Effector memory CD8-positive, alpha-beta T cell (primary cell): Measurements from ENCODE around the gene POLK.
"Not testable (repeated sequence)": the region's sequence is repeated elsewhere in the genome, so short reads cannot be mapped to it uniquely, and the experiment has no call there.

Experiments used
- ATAC-seq: fragments of 150-1000 bp; cut with Tn5 transposase; replicated peaks from 2 replicates; pipeline ENCODE4 v1.10.0; 2021; ENCODE audit warnings: mild to moderate bottlenecking, moderate library complexity
- DNase-seq, 3 experiments: peaks; one replicate each; pipeline ENCODE4 v3.0.0; 2021
- H3K27ac Mint-ChIP-seq, 2 donors: one replicate each; pipeline ENCODE4 v1.8.0; 2022; ENCODE audit warnings: mild to moderate bottlenecking in 2 of 2, mixed read lengths in 2 of 2, moderate library complexity in 2 of 2
- H3K27me3 Mint-ChIP-seq, 2 donors: one replicate each; pipeline ENCODE4 v1.8.0; 2022; ENCODE audit warnings: mixed read lengths in 2 of 2
- H3K36me3 Mint-ChIP-seq: one replicate; pipeline ENCODE4 v1.8.0; 2022; ENCODE audit warnings: mild to moderate bottlenecking, moderate library complexity, mixed read lengths; ENCODE audit not compliant: insufficient read depth
- H3K4me1 Mint-ChIP-seq, 2 donors: one replicate each; pipeline ENCODE4 v1.8.0; 2022; ENCODE audit warnings: low read depth in 2 of 2, mixed read lengths in 2 of 2
- H3K4me3 Mint-ChIP-seq, 2 donors: one replicate each; pipeline ENCODE4 v1.8.0; 2022; ENCODE audit warnings: mild to moderate bottlenecking in 2 of 2, mixed read lengths in 2 of 2, moderate library complexity in 2 of 2
- H3K9me3 Mint-ChIP-seq, 2 donors: one replicate each; pipeline ENCODE4 v1.8.0; 2022; ENCODE audit warnings: mixed read lengths in 2 of 2

The POLK gene

DNA sequence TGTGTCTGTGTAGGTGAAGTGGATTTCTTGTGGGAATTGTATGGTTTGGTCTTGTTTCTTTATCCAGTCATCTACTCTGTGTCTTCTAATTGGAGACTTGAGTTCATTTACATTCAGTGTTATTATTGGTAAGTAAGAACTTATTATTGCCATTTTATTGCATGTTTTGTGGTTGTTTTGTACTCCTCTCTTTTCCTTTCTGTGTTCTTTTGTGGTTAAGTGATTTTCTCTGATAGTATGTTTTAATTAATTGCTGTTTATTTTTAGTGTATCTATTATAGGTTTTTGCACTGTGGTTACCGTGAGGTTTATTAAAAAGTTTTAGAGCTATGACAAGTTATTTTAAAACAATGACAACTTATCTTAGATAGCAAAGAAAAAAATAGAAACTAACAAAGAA is 8.1 kb downstream of the POLK start:
- ATAC-seq, result no peak
- H3K27ac Mint-ChIP-seq, result peak overlapping the region in 1 of 2 donors; percentile 9
- DNase-seq, result no peak
- H3K9me3 Mint-ChIP-seq, result no peaks in the 10 kb centered on the region
- H3K4me3 Mint-ChIP-seq, result no peak overlapping the region
- peaks cover 5% of the 10 kb centered on the region for H3K36me3 Mint-ChIP-seq
- peaks cover 22 to 43% of the 10 kb centered on the region in 2 donors for H3K4me1 Mint-ChIP-seq
- no peaks in the 10 kb centered on the region for H3K27me3 Mint-ChIP-seq

DNA sequence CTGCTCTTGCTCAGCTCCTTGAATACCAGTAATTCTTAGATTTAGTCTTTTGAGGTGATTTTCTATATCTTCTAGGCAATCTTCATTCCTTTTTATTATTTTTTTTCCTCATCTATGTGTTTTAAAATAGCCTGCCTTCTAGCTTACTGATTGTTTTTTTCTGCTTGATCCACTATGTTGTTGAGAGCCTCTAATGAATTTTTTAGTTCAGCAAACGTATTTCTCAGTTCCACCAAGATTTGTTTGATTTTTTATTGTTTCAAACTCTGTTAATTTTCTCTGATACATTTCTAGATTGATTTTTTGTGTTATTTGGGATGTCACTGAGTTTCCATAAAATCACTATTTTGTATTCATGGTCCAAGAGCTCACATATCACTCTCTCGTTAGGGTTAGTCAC is 9.5 kb downstream of the POLK start:
- ATAC-seq (no peak), DNase-seq (no peak)
- no peak overlapping the region for H3K4me3 Mint-ChIP-seq
- no peak overlapping the region for H3K27ac Mint-ChIP-seq
- no peaks in the 10 kb centered on the region for H3K27me3 Mint-ChIP-seq
- H3K4me1 Mint-ChIP-seq, result peaks cover 23 to 41% of the 10 kb centered on the region in 2 donors
- peaks cover 5% of the 10 kb centered on the region for H3K36me3 Mint-ChIP-seq
- no peaks in the 10 kb centered on the region for H3K9me3 Mint-ChIP-seq

DNA sequence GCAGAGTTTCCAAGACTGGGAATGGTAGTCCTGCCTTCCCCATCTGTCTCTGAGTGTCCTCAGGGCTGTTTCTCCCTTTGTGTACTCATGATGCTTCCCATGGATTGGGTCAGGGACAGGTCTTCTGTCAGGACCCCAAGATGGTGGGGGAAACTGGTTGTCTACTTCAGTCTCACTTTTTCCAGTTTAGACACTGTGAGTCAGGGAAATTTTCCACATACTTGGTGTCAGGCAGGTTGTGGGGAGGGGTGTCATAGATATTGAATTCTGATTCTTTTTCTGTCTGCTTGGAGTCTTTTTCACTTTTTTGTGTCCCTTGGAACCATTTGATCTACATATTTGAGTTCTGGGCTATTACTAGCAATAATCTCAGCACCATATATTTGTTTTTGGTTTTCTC is 10.3 kb downstream of the POLK start:
- ATAC-seq, result no peak
- Mint-ChIP-seq H3K4me1 (peaks cover 23 to 41% of the 10 kb centered on the region in 2 donors), H3K4me3 (no peak overlapping the region), H3K9me3 (no peaks in the 10 kb centered on the region), H3K36me3 (peaks cover 10% of the 10 kb centered on the region), H3K27ac (no peak overlapping the region), H3K27me3 (no peaks in the 10 kb centered on the region)
- no peak for DNase-seq

DNA sequence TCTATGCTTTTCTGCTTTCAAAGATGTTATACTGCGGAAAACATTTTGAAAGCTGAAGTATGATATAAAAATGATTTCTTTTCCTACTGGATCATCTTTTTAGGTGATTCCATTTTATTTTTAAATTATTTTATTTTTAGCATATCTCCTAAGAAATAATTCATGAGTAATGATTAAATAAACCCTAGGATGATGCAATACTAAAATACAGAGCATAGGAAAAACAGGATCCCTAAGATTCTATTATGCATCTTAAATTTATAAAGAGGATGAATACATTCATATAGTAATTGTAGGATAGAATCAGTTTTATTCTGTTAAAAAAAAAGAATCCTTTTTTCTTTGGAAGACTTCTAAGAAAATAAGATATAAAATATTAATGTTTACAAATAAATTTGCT is 10.9 kb downstream of the POLK start:
- Mint-ChIP-seq H3K27ac (no peak overlapping the region), H3K27me3 (no peaks in the 10 kb centered on the region), H3K9me3 (no peaks in the 10 kb centered on the region), H3K36me3 (peaks cover 10% of the 10 kb centered on the region), H3K4me3 (no peak overlapping the region), H3K4me1 (peaks cover 21 to 39% of the 10 kb centered on the region in 2 donors)
- ATAC-seq (no peak), DNase-seq (no peak)

DNA sequence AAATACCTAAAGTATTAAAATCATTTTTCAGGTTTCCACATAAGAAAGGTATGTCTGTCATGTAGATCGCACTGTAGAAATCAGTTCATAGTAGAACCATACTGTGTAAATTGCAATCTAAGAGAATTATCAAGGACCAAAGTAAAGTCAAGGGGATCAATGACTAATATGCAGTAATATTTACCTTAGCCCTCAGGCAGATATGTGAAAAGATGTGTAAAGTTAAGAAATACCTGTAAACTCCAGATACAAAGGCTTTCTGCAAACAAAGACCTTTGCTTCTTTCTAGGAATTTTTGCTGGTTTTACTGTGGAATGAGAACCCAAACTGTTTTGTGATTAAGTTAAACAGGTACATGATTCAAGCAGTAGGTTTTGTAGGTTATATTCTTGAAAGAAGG is 11.6 kb downstream of the POLK start:
- Mint-ChIP-seq H3K9me3 (no peaks in the 10 kb centered on the region), H3K4me3 (no peak overlapping the region), H3K4me1 (peaks cover 16 to 32% of the 10 kb centered on the region in 2 donors), H3K27ac (no peak overlapping the region), H3K27me3 (no peaks in the 10 kb centered on the region), H3K36me3 (peaks cover 10% of the 10 kb centered on the region)
- DNase-seq (no peak), ATAC-seq (no peak)

DNA sequence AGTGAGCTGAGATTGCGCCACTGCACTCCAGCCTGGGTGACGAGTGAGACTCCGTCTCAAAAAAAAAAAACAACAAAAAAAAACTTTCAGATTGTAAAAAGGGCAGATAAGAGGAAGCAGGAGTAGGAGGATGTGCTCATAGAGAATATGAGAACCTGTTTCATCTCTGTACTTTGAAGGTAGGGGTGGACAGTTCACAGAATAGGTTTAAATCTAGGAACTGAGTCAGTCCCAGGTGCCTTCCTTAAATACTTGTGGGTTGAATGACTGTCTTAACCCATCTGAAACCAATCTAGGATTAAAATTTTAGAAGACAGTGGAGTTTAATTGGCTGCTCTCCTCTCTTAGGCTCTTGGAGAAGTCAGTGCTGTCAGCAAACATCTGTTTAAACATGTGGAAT is 12.4 kb downstream of the POLK start:
- H3K27ac Mint-ChIP-seq, result no peak overlapping the region
- ATAC-seq (no peak), DNase-seq (no peak)
- peaks cover 14 to 29% of the 10 kb centered on the region in 2 donors for H3K4me1 Mint-ChIP-seq
- peaks cover 10% of the 10 kb centered on the region for H3K36me3 Mint-ChIP-seq
- no peaks in the 10 kb centered on the region for H3K9me3 Mint-ChIP-seq
- H3K4me3 Mint-ChIP-seq, result no peak overlapping the region
- H3K27me3 Mint-ChIP-seq, result no peaks in the 10 kb centered on the region

DNA sequence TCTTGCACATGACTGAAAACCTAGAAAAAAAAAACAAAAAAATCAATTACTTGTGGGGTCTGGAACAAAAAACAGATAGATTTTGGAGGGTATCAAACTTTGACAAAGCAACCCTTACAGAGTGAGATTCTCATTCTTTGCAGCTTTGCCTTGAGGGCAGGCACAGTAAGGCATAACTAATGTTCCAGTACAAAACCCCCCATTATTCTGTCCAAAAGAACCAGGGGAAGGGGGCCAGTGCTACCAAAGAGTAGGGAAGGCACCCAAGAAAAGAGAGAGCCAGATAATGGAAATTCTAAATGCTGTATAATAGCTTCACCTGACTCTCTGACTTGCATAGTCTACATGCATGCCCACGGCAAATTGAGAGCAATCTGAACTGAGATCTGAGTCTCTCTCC is 12.9 kb downstream of the POLK start:
- no peak for DNase-seq
- no peak overlapping the region for H3K4me3 Mint-ChIP-seq
- H3K27ac Mint-ChIP-seq, result no peak overlapping the region
- ATAC-seq, result no peak
- no peaks in the 10 kb centered on the region for H3K9me3 Mint-ChIP-seq
- H3K36me3 Mint-ChIP-seq, result peaks cover 10% of the 10 kb centered on the region
- H3K4me1 Mint-ChIP-seq, result peaks cover 12 to 26% of the 10 kb centered on the region in 2 donors
- no peaks in the 10 kb centered on the region for H3K27me3 Mint-ChIP-seq

DNA sequence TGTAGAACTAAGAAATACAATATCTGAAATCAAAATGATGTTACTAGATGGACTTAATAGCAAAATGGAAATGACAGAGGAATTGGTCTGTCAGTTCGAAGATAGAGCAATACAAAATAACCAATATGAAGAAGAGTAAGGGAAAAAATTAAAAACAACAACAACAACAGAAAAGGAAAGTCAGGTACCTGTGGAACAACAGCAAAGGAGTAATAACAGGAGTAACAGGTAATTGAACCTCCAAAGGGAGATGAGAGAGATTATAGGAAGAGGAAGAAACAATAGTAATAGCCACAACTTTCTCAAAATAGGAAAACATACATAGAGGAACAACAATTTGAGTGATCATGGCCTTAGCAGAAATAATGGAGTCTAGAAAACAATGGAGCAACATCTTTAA is 13.7 kb downstream of the POLK start:
- Mint-ChIP-seq H3K27ac (no peak overlapping the region), H3K4me1 (peaks cover 11 to 19% of the 10 kb centered on the region in 2 donors), H3K9me3 (no peaks in the 10 kb centered on the region), H3K27me3 (no peaks in the 10 kb centered on the region), H3K36me3 (peaks cover 5% of the 10 kb centered on the region), H3K4me3 (no peak overlapping the region)
- DNase-seq (no peak), ATAC-seq (no peak)

DNA sequence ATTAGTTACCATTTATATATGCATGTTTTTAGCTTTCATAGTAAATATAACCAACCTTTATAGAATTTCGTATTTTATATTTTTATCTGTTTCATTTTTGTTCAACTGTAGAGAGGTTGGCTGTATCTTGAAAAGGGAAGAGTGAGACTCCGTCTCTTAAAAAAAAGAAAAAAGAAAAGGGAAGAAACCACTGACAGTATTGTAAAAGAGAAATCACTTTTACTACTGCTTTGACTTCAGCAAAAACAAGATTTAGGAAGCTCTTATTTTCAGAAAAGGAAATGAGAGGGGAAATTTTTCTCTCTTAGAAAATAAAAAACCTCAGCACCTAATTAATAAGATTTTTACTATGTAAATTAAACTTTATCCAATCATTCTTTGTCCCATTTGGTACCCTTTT is 14.4 kb downstream of the POLK start:
- Mint-ChIP-seq H3K4me3 (no peak overlapping the region), H3K27ac (no peak overlapping the region), H3K36me3 (peaks cover 5% of the 10 kb centered on the region), H3K9me3 (no peaks in the 10 kb centered on the region), H3K4me1 (peaks cover 11 to 19% of the 10 kb centered on the region in 2 donors), H3K27me3 (no peaks in the 10 kb centered on the region)
- ATAC-seq (no peak), DNase-seq (no peak)

DNA sequence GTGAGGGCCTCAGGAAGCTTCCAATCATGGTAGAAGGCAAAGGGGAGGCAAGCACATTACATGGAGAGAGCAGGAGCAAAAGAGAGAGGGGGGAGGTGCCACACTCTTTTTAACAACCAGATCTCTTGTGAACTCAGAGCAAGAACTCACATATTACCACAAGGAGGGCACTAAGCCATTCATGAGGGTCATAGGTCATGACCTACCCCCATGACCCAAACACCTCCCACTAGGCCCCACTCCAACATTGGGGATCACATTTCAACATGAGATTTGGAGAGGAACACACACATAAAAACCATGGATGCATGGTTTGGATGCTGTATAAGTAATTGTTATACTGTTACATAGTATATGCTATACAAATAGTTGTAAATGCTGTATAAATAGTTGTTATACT is 17.5 kb downstream of the POLK start:
- peaks cover 9 to 23% of the 10 kb centered on the region in 2 donors for H3K4me1 Mint-ChIP-seq
- no peak for ATAC-seq
- no peaks in the 10 kb centered on the region for H3K27me3 Mint-ChIP-seq
- H3K27ac Mint-ChIP-seq, result peak overlapping the region; percentile 59 to 63
- peaks cover 5% of the 10 kb centered on the region for H3K36me3 Mint-ChIP-seq
- H3K4me3 Mint-ChIP-seq, result no peak overlapping the region
- no peaks in the 10 kb centered on the region for H3K9me3 Mint-ChIP-seq
- no peak for DNase-seq

DNA sequence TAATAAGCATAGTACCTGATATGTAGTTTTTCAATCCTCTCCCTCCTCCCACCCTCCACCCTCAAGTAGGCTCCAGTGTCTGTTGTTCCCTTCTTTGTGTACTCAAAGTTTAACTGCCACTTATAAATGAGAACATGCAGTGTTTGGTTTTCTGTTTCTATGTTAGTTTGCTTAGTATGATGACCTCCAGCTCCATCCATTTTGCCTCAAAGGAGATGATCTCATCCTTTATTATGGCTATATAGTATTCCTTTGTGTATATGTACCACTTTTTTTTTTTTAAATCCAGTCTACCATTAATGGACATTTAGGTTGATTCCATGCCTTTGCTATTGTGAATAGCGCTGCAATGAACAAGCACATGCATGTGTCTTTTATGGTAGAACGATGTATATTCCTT is 20.5 kb downstream of the POLK start:
- no peaks in the 10 kb centered on the region for H3K27me3 Mint-ChIP-seq
- peaks cover 0 to 6% of the 10 kb centered on the region in 2 donors for H3K9me3 Mint-ChIP-seq
- H3K36me3 Mint-ChIP-seq, result peaks cover 4% of the 10 kb centered on the region
- DNase-seq (no peak), ATAC-seq (no peak)
- H3K4me1 Mint-ChIP-seq, result peaks cover 18 to 26% of the 10 kb centered on the region in 2 donors
- no peak overlapping the region for H3K4me3 Mint-ChIP-seq
- no peak overlapping the region for H3K27ac Mint-ChIP-seq

DNA sequence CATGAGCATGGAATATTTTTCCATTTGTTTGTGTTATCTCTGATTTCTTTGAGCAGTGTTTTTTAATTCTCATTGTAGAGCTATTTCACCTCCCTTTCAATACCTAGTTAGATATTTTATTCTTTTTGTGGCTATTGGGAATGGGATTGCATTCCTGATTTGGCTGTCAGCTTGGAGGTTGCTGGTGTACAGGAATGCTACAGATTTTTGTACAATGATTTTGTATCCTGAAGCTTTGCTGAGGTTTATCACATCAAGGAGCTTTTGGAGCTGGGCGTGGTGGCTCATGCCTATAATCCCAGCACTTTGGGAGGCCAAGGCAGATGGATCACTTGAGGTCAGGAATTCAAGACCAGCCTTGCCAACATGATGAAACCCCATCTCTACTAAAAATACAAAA is 22.0 kb downstream of the POLK start:
- not testable (repeated sequence) for H3K27me3 Mint-ChIP-seq, H3K9me3 Mint-ChIP-seq, ATAC-seq, H3K27ac Mint-ChIP-seq, DNase-seq, H3K36me3 Mint-ChIP-seq, H3K4me3 Mint-ChIP-seq
- H3K4me1 Mint-ChIP-seq, result peaks cover 18 to 26% of the 10 kb centered on the region in 2 donors

DNA sequence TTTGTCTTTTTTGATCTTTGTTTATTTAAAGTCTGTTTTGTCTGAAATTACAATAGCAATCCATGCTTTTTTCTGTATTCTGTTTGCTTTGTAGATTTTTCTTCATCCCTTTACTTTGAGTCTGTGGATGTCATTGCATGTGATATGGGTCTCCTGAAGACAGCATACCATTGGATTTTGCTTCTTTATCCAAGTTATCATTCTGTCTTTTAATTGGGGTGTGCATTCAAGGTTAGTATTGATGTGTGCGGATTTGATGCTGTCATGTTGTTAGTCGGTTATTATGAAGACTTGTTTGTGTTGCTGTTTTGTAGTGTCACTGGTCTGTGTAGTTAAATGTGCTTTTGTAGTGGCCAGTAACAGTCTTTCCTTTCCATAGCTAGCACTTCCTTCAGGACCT is 23.0 kb downstream of the POLK start:
- Mint-ChIP-seq H3K36me3 (peaks cover 4% of the 10 kb centered on the region), H3K27ac (no peak overlapping the region), H3K4me1 (peaks cover 14 to 21% of the 10 kb centered on the region in 2 donors), H3K27me3 (no peaks in the 10 kb centered on the region), H3K4me3 (no peak overlapping the region), H3K9me3 (peaks cover 0 to 6% of the 10 kb centered on the region in 2 donors)
- DNase-seq, result no peak
- no peak for ATAC-seq

DNA sequence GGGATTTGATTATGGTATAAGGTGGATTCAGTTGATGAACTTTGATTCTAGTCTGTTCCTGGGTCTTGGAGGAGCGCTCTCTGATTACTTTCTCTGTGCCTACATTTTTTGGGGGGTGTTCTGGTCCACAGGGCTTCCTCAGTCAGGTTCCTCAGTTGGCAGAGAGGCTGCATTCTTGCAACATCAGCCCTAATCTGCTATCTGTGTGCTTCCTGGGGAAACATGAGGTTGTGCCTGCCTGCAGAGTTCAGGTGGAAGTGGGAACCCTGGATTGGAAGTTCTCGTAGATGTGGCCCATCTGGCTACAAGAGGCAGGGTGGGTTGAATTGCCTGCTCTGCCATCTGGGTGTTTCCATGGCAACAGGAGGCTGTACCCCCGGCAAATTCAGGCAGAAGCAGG is 24.5 kb downstream of the POLK start:
- Mint-ChIP-seq H3K36me3 (peaks cover 8% of the 10 kb centered on the region), H3K9me3 (peaks cover 0 to 6% of the 10 kb centered on the region in 2 donors), H3K4me3 (no peak overlapping the region), H3K27me3 (no peaks in the 10 kb centered on the region), H3K27ac (peak overlapping the region; percentile 14 to 19), H3K4me1 (peaks cover 14 to 21% of the 10 kb centered on the region in 2 donors)
- DNase-seq (no peak), ATAC-seq (no peak)
